HEK293 (cell line): Measurements from ENCODE around the gene ERP44.

Experiments used
- CTCF ChIA-PET: fragments of 350-600 bp; formaldehyde crosslinking; extraction: SDS; loops from one replicate; lab custom pipeline; 2021; ENCODE audit warnings: antibody characterized with exemption; lab: Yijun Ruan, JAX
- POLR2A ChIA-PET: fragments of 300-600 bp; formaldehyde crosslinking; extraction: SDS; loops from one replicate; lab custom pipeline; 2020; ENCODE audit warnings: antibody characterized with exemption, inconsistent platforms; lab: Yijun Ruan, JAX
- H3K27ac ChIP-seq: fragments of 200-500 bp; sonication (Bioruptor generic); 2 replicates; pipeline ENCODE4 v1.5.1; 2014; ENCODE audit warnings: low read depth, low read length, control low read depth, inconsistent platforms; ENCODE audit errors: extremely low read depth
- H3K36me3 ChIP-seq, 2 experiments: fragments of 200-500 bp in 1 of 2; sonication (Bioruptor generic) in 1 of 2; 1 replicate in 1 of 2; 2 replicates in 1 of 2; pipeline ENCODE4 v1.5.1; 2014 to 2017; ENCODE audit warnings: inconsistent platforms in 2 of 2, low read length in 2 of 2; ENCODE audit not compliant: control insufficient read depth in 2 of 2, insufficient read depth in 1 of 2
- H3K4me1 ChIP-seq: fragments of 200-500 bp; sonication (Bioruptor generic); 2 replicates; pipeline ENCODE4 v1.5.1; 2014; ENCODE audit warnings: mild to moderate bottlenecking, low read length, inconsistent platforms; ENCODE audit not compliant: control insufficient read depth, insufficient read depth
- H3K4me3 ChIP-seq: 2 replicates; pipeline ENCODE4 v1.5.1; 2011; ENCODE audit warnings: low read depth, mild to moderate bottlenecking, control low read depth, low read length, moderate library complexity
- H3K9me3 ChIP-seq: fragments of 200-500 bp; sonication (Bioruptor generic); 2 replicates; pipeline ENCODE4 v1.5.1; 2014; ENCODE audit warnings: low read depth, low read length, inconsistent platforms; ENCODE audit not compliant: control insufficient read depth, insufficient read depth
- AEBP2 ChIP-seq: fragments of 450-650 bp; formaldehyde crosslinking; IDR thresholded peaks from 2 replicates; pipeline ENCODE4 v1.5.1; 2016; ENCODE audit warnings: missing biosample characterization, missing genetic modification characterization, borderline replicate concordance
- BCL6B ChIP-seq: fragments of 450-650 bp; formaldehyde crosslinking; IDR thresholded peaks from 2 replicates; pipeline ENCODE4 v1.5.1; 2017; ENCODE audit warnings: missing biosample characterization, missing genetic modification characterization
- MYNN ChIP-seq: fragments of 450-650 bp; formaldehyde crosslinking; IDR thresholded peaks from 2 replicates; pipeline ENCODE4 v1.5.1; 2016; ENCODE audit warnings: missing biosample characterization, missing genetic modification characterization, borderline replicate concordance
- PRDM2 ChIP-seq: fragments of 450-650 bp; formaldehyde crosslinking; IDR thresholded peaks from 2 replicates; pipeline ENCODE4 v1.5.1; 2016; ENCODE audit warnings: missing biosample characterization, missing genetic modification characterization, borderline replicate concordance
- ZNF311 ChIP-seq: fragments of 450-650 bp; formaldehyde crosslinking; IDR thresholded peaks from 2 replicates; pipeline ENCODE4 v1.5.1; 2017; ENCODE audit warnings: missing biosample characterization, missing genetic modification characterization, borderline replicate concordance
- ZNF423 ChIP-seq: fragments of 450-650 bp; formaldehyde crosslinking; IDR thresholded peaks from 2 replicates; pipeline ENCODE4 v1.5.1; 2016; ENCODE audit warnings: missing biosample characterization, missing genetic modification characterization
- ZNF580 ChIP-seq: fragments of 450-650 bp; formaldehyde crosslinking; IDR thresholded peaks from 2 replicates; pipeline ENCODE4 v1.5.1; 2016; ENCODE audit warnings: missing biosample characterization, missing genetic modification characterization
- ZNF654 ChIP-seq: fragments of 450-650 bp; formaldehyde crosslinking; IDR thresholded peaks from 2 replicates; pipeline ENCODE4 v1.5.1; 2016; ENCODE audit warnings: low read depth, missing biosample characterization, missing genetic modification characterization
- ZNF660 ChIP-seq: fragments of 450-650 bp; IDR thresholded peaks from 2 replicates; pipeline ENCODE4 v1.5.1; 2018; ENCODE audit warnings: missing biosample characterization, mild to moderate bottlenecking, missing genetic modification characterization
- ZNF692 ChIP-seq: fragments of 450-650 bp; formaldehyde crosslinking; IDR thresholded peaks from 2 replicates; pipeline ENCODE4 v1.5.1; 2016; ENCODE audit warnings: missing biosample characterization, missing genetic modification characterization
- ZNF747 ChIP-seq: fragments of 450-650 bp; formaldehyde crosslinking; IDR thresholded peaks from 2 replicates; pipeline ENCODE4 v1.5.1; 2016; ENCODE audit warnings: missing biosample characterization, missing genetic modification characterization
- TF ChIP-seq, protein P1 (sequence below): fragments of 450-650 bp; formaldehyde crosslinking; IDR thresholded peaks from 2 replicates; pipeline ENCODE4 v1.5.1; 2016; ENCODE audit warnings: missing biosample characterization, missing genetic modification characterization

Gene ERP44

DNA sequence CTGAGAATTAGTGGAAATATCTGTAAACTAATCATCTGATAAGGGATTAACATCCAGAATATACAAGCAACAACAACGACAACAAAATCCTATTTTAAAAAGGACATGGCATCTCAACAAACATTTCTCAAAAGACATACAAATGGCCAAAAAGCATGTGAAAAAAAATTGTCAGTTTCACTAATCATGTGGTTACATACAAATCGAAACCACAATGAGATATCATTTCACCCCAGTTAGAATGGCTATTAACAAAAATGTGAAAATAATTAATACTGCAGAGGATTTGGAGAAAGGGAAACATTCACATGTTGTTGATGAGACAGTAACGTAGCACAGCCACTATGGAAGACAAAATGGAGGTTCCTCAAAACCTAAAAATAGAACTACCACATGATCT, 69.5 kb downstream of the ERP44 start (continued):
- no peak for TF ChIP-seq PRDM2 (tag by site-specific recombination)
- TF ChIP-seq MYNN = no peak
- TF ChIP-seq ZNF423 (tag by site-specific recombination) = no peak
- TF ChIP-seq ZNF580 (tag by site-specific recombination) = no peak
- TF ChIP-seq AEBP2 (tag by site-specific recombination) = no peak
- no peak for TF ChIP-seq ZNF311 (tag by site-specific recombination)
- no peak for TF ChIP-seq ZNF747 (tag by site-specific recombination)

GRCh38 chr9:100028201-100028784, 70.5 kb downstream of the ERP44 start:
- POLR2A ChIA-PET = no interaction called here
- H3K4me3 ChIP-seq = no peak overlapping the region
- TF ChIP-seq, protein P1, sequence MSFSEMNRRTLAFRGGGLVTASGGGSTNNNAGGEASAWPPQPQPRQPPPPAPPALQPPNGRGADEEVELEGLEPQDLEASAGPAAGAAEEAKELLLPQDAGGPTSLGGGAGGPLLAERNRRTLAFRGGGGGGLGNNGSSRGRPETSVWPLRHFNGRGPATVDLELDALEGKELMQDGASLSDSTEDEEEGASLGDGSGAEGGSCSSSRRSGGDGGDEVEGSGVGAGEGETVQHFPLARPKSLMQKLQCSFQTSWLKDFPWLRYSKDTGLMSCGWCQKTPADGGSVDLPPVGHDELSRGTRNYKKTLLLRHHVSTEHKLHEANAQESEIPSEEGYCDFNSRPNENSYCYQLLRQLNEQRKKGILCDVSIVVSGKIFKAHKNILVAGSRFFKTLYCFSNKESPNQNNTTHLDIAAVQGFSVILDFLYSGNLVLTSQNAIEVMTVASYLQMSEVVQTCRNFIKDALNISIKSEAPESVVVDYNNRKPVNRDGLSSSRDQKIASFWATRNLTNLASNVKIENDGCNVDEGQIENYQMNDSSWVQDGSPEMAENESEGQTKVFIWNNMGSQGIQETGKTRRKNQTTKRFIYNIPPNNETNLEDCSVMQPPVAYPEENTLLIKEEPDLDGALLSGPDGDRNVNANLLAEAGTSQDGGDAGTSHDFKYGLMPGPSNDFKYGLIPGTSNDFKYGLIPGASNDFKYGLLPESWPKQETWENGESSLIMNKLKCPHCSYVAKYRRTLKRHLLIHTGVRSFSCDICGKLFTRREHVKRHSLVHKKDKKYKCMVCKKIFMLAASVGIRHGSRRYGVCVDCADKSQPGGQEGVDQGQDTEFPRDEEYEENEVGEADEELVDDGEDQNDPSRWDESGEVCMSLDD (tag by site-specific recombination) = no peak
- TF ChIP-seq ZNF692 (tag by site-specific recombination) = 0 out of 2 replicates have a peak, but pooled peaks have one; percentile 25
- 0 out of 2 replicates have a peak, but pooled peaks have one; percentile 8 for TF ChIP-seq ZNF660 (tag by site-specific recombination)
- TF ChIP-seq BCL6B (tag by site-specific recombination) = 0 out of 2 replicates have a peak, but pooled peaks have one; percentile 20
- peak; percentile 77 for TF ChIP-seq ZNF654
- H3K27ac ChIP-seq = no peak overlapping the region
- no peaks in the 10 kb centered on the region for H3K4me1 ChIP-seq
- CTCF ChIA-PET = interaction anchor here (0.6 to 1.3 kb wide), 12 partner anchors 12 to 267 kb away, joined by 3 to 7 read pairs (median 3); no protein-coding TSS in a partner anchor
- H3K9me3 ChIP-seq = no peaks in the 10 kb centered on the region
- peaks cover 0 to 2% of the 10 kb centered on the region in 2 experiments; a peak in 1 of 3 replicates for H3K36me3 ChIP-seq
